GM23248 (cell line): Measurements from ENCODE around the gene KLF18. TPM values are rescaled to one million over a fixed set of nuclear protein-coding genes. Genes with fewer than 3 reads are reported as not detected.

Source experiments
- DNase-seq: peaks from one replicate; pipeline ENCODE4 v3.0.0-alpha.2; 2015
- H2AFZ ChIP-seq: fragments of 200-600 bp; sonication (generic); 2 replicates; pipeline ENCODE4 v1.6.1; 2016; ENCODE audit warnings: antibody characterized with exemption
- H3F3A ChIP-seq: fragments of 200-600 bp; sonication (generic); 2 replicates; pipeline ENCODE4 v1.6.1; 2016; ENCODE audit warnings: mild to moderate bottlenecking, antibody characterized with exemption, mixed run types; ENCODE audit not compliant: insufficient read depth
- H3K27ac ChIP-seq: fragments of 200-600 bp; sonication (generic); 2 replicates; pipeline ENCODE4 v1.5.1; 2016; ENCODE audit warnings: mild to moderate bottlenecking
- H3K27me3 ChIP-seq: fragments of 200-600 bp; sonication (generic); replicated peaks from 2 replicates; pipeline ENCODE4 v1.6.1; 2016; ENCODE audit warnings: mild to moderate bottlenecking; ENCODE audit not compliant: insufficient read depth
- H3K36me3 ChIP-seq: fragments of 200-600 bp; sonication (generic); 2 replicates; pipeline ENCODE4 v1.6.1; 2016; ENCODE audit warnings: low read depth, mild to moderate bottlenecking
- H3K4me1 ChIP-seq: fragments of 200-600 bp; sonication (generic); 2 replicates; pipeline ENCODE4 v1.6.1; 2016; ENCODE audit warnings: mild to moderate bottlenecking; ENCODE audit not compliant: insufficient read depth
- H3K4me2 ChIP-seq: fragments of 200-600 bp; sonication (generic); one replicate; pipeline ENCODE4 v1.6.1; 2016; ENCODE audit warnings: mild to moderate bottlenecking; ENCODE audit not compliant: unreplicated experiment
- H3K4me3 ChIP-seq: fragments of 200-600 bp; sonication (generic); 2 replicates; pipeline ENCODE4 v1.5.1; 2016; ENCODE audit warnings: mild to moderate bottlenecking
- H3K79me2 ChIP-seq: fragments of 200-600 bp; sonication (generic); 2 replicates; pipeline ENCODE4 v1.6.1; 2016; ENCODE audit warnings: mild to moderate bottlenecking; ENCODE audit not compliant: insufficient read depth
- H3K9ac ChIP-seq: fragments of 200-600 bp; sonication (generic); 2 replicates; pipeline ENCODE4 v1.6.1; 2016; ENCODE audit warnings: mild to moderate bottlenecking
- H3K9me2 ChIP-seq: fragments of 200-600 bp; sonication (generic); 2 replicates; pipeline ENCODE4 v1.6.1; 2016; ENCODE audit warnings: mixed run types, mild to moderate bottlenecking, moderate library complexity; ENCODE audit not compliant: insufficient read depth
- H3K9me3 ChIP-seq: fragments of 200-600 bp; sonication (generic); one replicate; pipeline ENCODE4 v1.6.1; 2017; ENCODE audit warnings: low read depth
- H4K20me1 ChIP-seq: fragments of 200-600 bp; sonication (generic); 2 replicates; pipeline ENCODE4 v1.6.0; 2016; ENCODE audit not compliant: insufficient read depth
- EZH2 ChIP-seq: fragments of 200-600 bp; sonication (generic); IDR thresholded peaks from 2 replicates; pipeline ENCODE4 v1.6.1; 2018; ENCODE audit warnings: antibody characterized with exemption, mild to moderate bottlenecking; ENCODE audit not compliant: insufficient read depth, poor library complexity, severe bottlenecking
- EZH2phosphoT487 ChIP-seq: fragments of 200-600 bp; sonication (generic); IDR thresholded peaks from 2 replicates; pipeline ENCODE4 v1.6.1; 2018; ENCODE audit warnings: antibody characterized with exemption, moderate library complexity, mild to moderate bottlenecking, low read depth; ENCODE audit not compliant: insufficient read depth
- WGBS, 2 experiments: methylation state at CpG; one replicate each; pipeline ENCODE4 v1.1.6; 2015 to 2017; ENCODE audit warnings: low lambda C conversion rate in 2 of 2, low coverage in 1 of 2; ENCODE audit errors: missing lambda C conversion rate in 2 of 2; 5-methylcytosine and 5-hydroxymethylcytosine counted together
- in situ Hi-C: fragments of 300-500 bp; cut with MboI; formaldehyde crosslinking; loops from 2 replicates; pipeline ENCODE4 v1.15.0; 2020
- polyA plus RNA-seq: library from polyadenylated mRNA; unstranded; fragments of >200 nt; fragmentation: Nextera tagmentation; extraction: Ambion mirVana; gene quantifications from 2 replicates; pipeline ENCODE4 v1.2.1, GENCODE V29; 2016
- total RNA-seq: library from RNA; depleted of rRNA; stranded (reverse); fragments of >200 nt; shearing (Covaris generic); gene quantifications from 2 replicates; pipeline ENCODE4 v1.2.3, GENCODE V29; 2014; rRNA removed

Gene KLF18
- total RNA-seq (not detected in 2 replicates), polyA plus RNA-seq (not detected in 2 replicates)

DNA sequence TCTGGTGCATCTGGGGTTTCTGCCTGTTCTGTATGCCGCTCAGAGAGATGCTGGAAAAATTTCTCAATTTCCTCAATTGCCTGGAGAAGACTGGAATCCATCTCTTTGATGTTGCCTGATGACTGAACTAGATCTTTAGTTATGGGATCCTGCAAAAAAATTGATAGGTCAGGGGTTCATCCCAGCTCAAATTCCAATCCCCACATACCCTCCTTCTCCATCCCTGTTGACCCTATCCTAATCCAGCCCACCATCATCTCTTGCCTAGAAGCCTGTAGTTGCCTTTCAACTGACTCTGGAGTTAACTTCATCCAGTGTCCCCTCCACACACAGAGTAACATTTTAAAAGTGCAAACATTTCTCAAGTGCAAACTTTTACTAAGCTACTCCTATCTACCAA, at the start of gene KLF18:
KLF18 (minus strand) TSS at position 101 of the 400 bp plus-strand sequence; CDS start at position 101, 0 bp downstream.
- TF ChIP-seq EZH2phosphoT487 (no peak), EZH2 (no peak)
- 24 to 45% methylated on average over 1 of the region's 1 CpG for WGBS, 2 experiments
- Histone ChIP-seq H3K27me3 (no peaks in the 10 kb centered on the region), H3K9me3 (peaks cover 6% of the 10 kb centered on the region), H3K36me3 (no peaks in the 10 kb centered on the region), H4K20me1 (no peaks in the 10 kb centered on the region), H2AFZ (no peak within 1 kb of the TSS), H3K9me2 (no peaks in the 10 kb centered on the region), H3K4me1 (no peaks in the 10 kb centered on the region), H3F3A (no peaks in the 10 kb centered on the region), H3K79me2 (no peaks in the 10 kb centered on the region), H3K4me3 (no peak within 1 kb of the TSS), H3K4me2 (no peak within 1 kb of the TSS), H3K9ac (no peak within 1 kb of the TSS), H3K27ac (no peak within 1 kb of the TSS)
- in situ Hi-C loops: no loop called here
- no peak for DNase-seq

DNA sequence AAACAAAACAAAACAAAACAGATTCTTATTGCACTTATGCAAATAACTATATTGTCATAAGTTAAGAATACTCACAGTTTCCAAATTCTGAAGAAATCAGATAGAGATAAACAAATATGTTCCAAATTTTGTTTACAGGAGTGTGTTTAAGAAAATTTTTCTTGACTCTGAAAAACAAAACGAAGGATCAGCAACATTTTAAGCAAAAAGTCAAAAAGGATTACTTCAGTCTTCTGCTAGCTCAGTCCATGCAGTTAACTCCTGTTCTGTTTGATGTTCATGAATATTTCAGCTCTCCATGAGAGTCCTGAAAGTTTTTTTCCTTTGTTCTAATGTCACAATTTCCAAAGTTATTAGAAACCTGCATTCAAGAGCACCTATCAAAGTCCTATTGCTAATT, 33.2 kb upstream of the KLF18 start:
- no peak overlapping the region for H3K9ac ChIP-seq
- H2AFZ ChIP-seq: no peak overlapping the region
- in situ Hi-C loops: no loop called here
- TF ChIP-seq EZH2: no peak
- no peak for TF ChIP-seq EZH2phosphoT487
- no peaks in the 10 kb centered on the region for H3K36me3 ChIP-seq
- no peaks in the 10 kb centered on the region for H3K9me3 ChIP-seq
- no peaks in the 10 kb centered on the region for H3K79me2 ChIP-seq
- no peaks in the 10 kb centered on the region for H3K27me3 ChIP-seq
- peaks cover 5% of the 10 kb centered on the region for H3K4me1 ChIP-seq
- no peak overlapping the region for H3K4me3 ChIP-seq
- H3F3A ChIP-seq: no peaks in the 10 kb centered on the region
- no peak overlapping the region for H3K4me2 ChIP-seq
- no peaks in the 10 kb centered on the region for H4K20me1 ChIP-seq
- DNase-seq: no peak
- WGBS, 2 experiments: 23 to 25% methylated on average over 1 of the region's 1 CpG
- H3K9me2 ChIP-seq: no peaks in the 10 kb centered on the region
- no peak overlapping the region for H3K27ac ChIP-seq

- 86% methylated on average over 3 of the region's 3 CpGs for WGBS, 2 experiments
- Histone ChIP-seq H4K20me1 (no peaks in the 10 kb centered on the region), H3K9me2 (no peaks in the 10 kb centered on the region), H3F3A (no peaks in the 10 kb centered on the region), H3K4me1 (peaks cover 5% of the 10 kb centered on the region), H3K79me2 (no peaks in the 10 kb centered on the region), H3K4me3 (no peak overlapping the region), H3K9me3 (no peaks in the 10 kb centered on the region), H3K9ac (no peak overlapping the region), H3K27me3 (no peaks in the 10 kb centered on the region), H3K36me3 (no peaks in the 10 kb centered on the region), H2AFZ (peak overlapping the region; percentile 47; the same call in 1 of the 2 replicates), H3K27ac (no peak overlapping the region), H3K4me2 (no peak overlapping the region)
- in situ Hi-C loops: no loop called here
- DNase-seq: peak; percentile 66
- TF ChIP-seq EZH2phosphoT487: no peak
- no peak for TF ChIP-seq EZH2
These were observed 28.9 kb upstream of the KLF18 start for GRCh38 chr1:44170281-44170823.

DNA sequence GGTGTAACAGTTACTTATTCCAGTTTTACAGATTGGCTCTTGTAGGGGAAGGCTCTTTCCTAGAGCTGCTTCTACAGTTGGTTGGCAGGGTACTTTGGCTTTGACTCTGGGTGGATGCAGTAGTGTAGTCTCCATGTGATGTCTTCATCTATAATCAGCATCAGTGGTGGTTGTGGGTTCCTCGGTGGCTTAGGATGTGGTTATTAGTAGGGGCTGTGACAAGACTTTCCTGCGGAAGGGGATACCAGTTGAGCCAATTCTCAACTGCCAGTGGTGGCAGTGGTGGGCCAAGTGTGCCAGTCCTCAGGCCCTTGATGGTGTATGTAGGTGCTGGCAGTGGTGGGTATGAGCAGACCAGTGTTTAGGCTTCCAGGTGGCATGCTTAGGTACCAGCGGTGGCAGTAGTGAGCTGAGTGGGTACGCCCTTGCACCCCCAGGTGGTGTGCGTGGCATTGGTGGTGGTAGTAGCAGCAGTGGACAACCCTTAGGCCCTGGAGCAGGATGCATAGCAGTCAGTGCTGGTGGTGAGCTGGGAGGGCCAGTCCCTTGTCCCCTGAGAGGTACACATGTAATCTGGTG, 27.2 kb upstream of the KLF18 start:
- WGBS, 2 experiments: 71 to 77% methylated on average over 5 of the region's 5 CpGs
- H3K4me3 ChIP-seq: no peak overlapping the region
- in situ Hi-C loops: no loop called here

More for the DNA sequence above, 27.2 kb upstream of the KLF18 start:
- Histone ChIP-seq H3K4me2 (no peak overlapping the region), H3K9me2 (no peaks in the 10 kb centered on the region), H3K36me3 (no peaks in the 10 kb centered on the region), H3F3A (no peaks in the 10 kb centered on the region), H3K9ac (no peak overlapping the region), H4K20me1 (no peaks in the 10 kb centered on the region), H3K79me2 (no peaks in the 10 kb centered on the region), H3K27me3 (no peaks in the 10 kb centered on the region), H3K9me3 (no peaks in the 10 kb centered on the region), H2AFZ (no peak overlapping the region), H3K27ac (no peak overlapping the region), H3K4me1 (peaks cover 5% of the 10 kb centered on the region)
- DNase-seq: no peak
- TF ChIP-seq EZH2phosphoT487 (no peak), EZH2 (no peak)
